GM18870 (cell line): ENCODE results near the gene SELENOO.

ENCODE experiments used
- ATAC-seq: cut with Tn5 transposase; IDR thresholded peaks from one replicate; pipeline ENCODE4 v1.9.1; 2021; ENCODE audit warnings: moderate library complexity; ENCODE audit not compliant: unreplicated experiment

The SELENOO gene

GRCh38 chr22:50228366-50228765, 27.6 kb downstream of the SELENOO start:
- ATAC-seq: no peak

- no peak for ATAC-seq
Measured at GRCh38 chr22:50229370-50229769, 28.6 kb downstream of the SELENOO start.

- no peak for ATAC-seq
Measured at GRCh38 chr22:50232481-50233151, 31.8 kb downstream of the SELENOO start.

- no peak for ATAC-seq
Measured at GRCh38 chr22:50233223-50233622, 32.4 kb downstream of the SELENOO start.

GRCh38 chr22:50236731-50237409, 36.1 kb downstream of the SELENOO start:
- no peak for ATAC-seq

GRCh38 chr22:50238755-50239154, 37.9 kb downstream of the SELENOO start:
- no peak for ATAC-seq

- ATAC-seq: no peak
Measured at GRCh38 chr22:50242406-50242949, 41.7 kb downstream of the SELENOO start.

GRCh38 chr22:50243685-50244419, 43.0 kb downstream of the SELENOO start:
- ATAC-seq: no peak

- no peak for ATAC-seq
Measured at GRCh38 chr22:50244420-50245213, 43.8 kb downstream of the SELENOO start, which contains the start of gene TUBGCP6. Gene TUBGCP6, minus strand, starts transcription at chr22:50245023. Its CDS starts 564 bp downstream, at chr22:50244459.

GRCh38 chr22:50245214-50246072, 44.6 kb downstream of the SELENOO start:
- no peak for ATAC-seq

- ATAC-seq: no peak
Measured at GRCh38 chr22:50246242-50247175, 45.7 kb downstream of the SELENOO start.

- no peak for ATAC-seq
Measured at GRCh38 chr22:50247748-50248147, 46.9 kb downstream of the SELENOO start.

GRCh38 chr22:50248196-50249081, 47.6 kb downstream of the SELENOO start:
- ATAC-seq: no peak

- no peak for ATAC-seq
Measured at GRCh38 chr22:50249341-50250248, 48.8 kb downstream of the SELENOO start.

- ATAC-seq: no peak
Measured at GRCh38 chr22:50250249-50250554, 49.4 kb downstream of the SELENOO start.

GRCh38 chr22:50250555-50251476, 50.0 kb downstream of the SELENOO start, which contains the start of gene HDAC10:
Gene HDAC10, minus strand, starts transcription at chr22:50251265. Its CDS starts 233 bp downstream, at chr22:50251032.
- ATAC-seq: no peak
